Stimulated activated CD4-positive, alpha-beta T cell treated with anti-CD3 and anti-CD28 coated beads, TNF-alpha, amount 100 ng/mL, for 1 hour (primary cell): ENCODE results near the gene TRIM59.
A peak's percentile ranks its signal among the peaks of the same experiment; 100 is the strongest.
"Not testable (repeated sequence)": the region's sequence is repeated elsewhere in the genome, so short reads cannot be mapped to it uniquely, and the experiment has no call there.

Experiments
- DNase-seq, 3 donors: peaks; one replicate each; pipeline ENCODE4 v3.0.0-alpha.2; 2020; ENCODE audit warnings: low read depth in 3 of 3, low spot score in 1 of 3

Gene TRIM59

DNA sequence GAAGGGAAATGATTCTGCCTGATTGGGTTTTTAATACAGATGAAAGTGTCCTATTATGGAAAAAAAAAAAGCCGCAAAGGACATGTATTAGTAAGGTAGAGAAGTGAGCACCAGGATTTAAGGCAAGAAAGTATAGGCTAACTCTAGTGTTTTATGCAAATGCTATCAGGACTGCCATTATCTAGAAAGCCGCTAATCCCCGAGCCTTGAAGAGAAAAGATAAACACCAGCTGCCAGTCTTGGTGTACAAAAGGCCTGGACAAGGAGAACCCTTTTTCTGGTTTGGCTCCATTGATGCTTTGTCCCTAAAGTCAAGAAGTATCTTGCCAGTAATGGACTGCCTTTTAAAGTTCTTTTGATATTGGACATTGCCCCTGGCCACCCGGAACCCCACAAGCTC, 8.6 kb upstream of the TRIM59 start:
- no peak for DNase-seq

DNA sequence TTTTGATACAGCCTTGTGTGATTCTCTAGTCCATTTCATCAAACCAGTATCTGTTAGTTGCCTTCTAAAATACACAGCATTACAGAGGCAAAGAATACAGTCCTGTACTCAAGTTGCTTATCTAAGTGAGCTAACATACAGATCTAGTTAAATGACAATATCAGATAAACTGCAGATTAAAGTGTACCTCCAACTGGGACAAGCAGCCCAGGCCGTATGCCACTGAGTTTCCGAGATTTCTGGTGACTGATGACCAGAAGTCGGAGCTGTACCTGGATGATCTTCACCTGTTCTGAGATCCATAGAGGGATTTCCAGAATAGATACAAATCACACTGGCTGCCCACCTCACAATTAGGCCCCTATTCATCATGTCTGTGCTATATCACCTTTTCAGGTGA, 6.3 kb upstream of the TRIM59 start:
- DNase-seq: no peak

DNA sequence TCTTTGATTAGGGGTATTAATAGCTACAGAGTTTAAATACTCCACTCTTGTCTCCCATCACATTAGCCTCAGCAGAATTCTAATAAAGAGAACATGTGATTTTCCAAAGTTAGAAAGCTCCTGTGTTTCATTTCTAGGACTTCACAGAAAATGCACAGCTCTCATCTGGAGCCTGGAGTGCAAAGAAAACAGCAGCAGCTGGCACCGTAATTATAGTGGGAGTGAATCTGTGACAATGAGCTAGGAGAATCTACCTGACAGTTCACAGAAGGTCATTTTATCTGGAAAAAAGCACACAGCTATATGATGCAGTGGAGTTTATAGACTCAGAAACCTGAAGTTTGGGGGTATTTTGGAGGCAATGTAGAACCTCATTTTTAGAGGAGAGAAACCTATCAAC, 5.4 kb upstream of the TRIM59 start:
- DNase-seq: no peak

DNA sequence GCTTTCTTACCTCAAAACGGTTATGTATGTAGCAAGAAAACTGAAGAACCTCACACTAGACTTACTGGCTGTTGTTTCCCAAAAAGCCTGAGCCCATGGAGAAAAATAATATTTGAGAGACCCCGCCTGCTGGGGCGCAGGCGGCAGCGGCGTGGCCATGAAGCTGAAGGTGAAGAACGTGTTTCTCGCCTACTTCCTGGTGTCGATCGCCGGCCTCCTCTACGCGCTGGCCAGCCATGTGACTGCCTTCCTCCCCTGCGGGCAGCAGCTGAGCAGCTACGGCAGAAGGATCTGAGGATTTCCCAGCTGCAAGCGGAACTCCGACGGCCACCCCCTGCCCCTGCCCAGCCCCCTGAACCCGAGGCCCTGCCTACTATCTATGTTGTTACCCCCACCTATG, 2.7 kb upstream of the TRIM59 start:
- DNase-seq: not testable (repeated sequence)

DNA sequence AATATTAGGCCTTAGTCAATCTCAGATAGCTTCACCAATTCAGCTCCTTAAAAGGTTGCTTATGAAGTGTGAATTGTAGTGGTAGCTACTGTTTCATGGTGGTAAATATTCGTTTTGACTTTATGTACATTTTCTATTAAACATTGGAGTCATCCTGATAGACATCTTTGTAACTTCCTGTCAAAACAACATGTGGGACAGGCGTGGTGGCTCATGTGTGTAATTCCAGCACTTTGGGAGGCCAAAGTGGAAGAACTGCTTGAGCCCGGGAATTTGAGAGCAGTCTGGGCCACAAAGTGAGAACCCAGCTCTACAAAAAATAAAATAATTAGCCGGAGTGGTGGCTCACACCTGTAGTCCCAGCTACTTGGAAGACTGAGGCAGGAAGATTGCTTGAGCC, 2.0 kb upstream of the TRIM59 start:
- DNase-seq: no peak

DNA sequence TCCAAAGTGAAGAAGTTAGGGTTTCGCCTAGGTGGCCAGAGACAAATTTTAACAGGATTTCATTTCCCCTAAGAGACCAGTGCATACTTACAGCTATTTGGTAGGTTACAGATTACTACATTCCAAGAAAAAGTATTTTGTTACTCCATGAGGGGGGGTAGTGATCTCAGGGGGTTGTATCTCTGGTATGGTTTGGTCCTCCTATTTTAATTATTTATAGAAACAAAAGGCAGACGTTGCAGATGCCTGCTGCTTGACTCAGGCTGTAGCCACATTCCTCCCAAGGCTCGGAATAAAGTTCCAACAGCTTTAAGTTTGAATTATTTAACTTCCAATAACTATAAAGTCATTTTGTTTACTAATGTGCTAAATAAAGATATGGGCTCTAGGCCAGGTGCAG, 1.3 kb upstream of the TRIM59 start:
- no peak for DNase-seq

DNA sequence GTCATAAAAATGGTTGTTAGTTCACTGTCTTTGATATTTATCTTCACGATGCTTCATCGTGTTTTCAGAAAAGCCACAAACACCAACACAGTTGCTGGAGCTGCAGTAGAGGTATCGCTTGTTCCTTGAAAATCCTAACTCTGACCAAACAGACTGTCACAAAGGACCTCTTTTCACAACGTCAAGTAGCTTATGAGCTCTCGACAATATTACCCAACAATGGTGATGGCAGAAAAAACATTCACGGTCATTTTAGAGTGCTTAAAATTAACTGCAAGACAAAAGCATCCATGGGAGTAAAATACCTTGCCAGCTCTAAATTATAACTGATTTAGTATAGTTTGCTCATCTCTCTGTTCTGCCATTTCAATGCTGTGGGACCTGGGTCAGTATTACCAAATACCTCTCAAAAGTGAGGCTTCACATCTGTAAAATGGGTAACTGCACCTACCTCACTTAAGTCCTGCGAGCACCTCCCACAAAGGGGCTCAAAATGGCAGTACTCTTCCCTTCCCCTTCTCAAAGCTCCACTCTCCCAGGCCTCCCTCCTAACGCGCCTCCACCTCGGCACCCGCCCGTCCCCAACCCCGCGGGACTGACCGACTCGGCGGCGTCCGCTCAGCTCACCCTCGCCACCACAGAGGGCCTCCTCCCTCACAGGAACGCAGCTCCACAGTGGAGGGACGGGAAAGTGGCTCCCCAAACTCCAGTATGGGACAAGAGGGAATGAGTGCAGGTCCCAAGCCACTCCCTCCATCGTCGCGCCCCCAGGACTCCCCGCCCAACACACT, 546 bp downstream of the TRIM59 start:
- DNase-seq: no peak

DNA sequence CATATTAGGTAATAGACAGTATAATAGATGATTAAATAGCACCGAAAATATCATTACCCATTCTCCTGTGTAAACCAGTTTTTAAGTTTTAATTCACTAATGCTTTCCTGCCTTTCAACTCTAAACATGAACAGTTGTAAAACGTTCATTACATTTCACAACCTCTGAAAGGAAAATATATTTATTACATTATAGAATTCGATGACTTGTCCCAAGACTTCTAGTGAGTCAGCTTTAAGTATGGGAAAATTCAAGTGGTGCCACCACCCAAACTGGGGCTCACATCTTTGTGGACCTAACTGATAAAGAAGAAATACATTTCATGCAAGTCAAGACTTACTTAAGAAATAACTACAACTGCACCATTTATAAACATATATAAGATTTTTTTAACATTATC, 2.0 kb downstream of the TRIM59 start:
- no peak for DNase-seq

DNA sequence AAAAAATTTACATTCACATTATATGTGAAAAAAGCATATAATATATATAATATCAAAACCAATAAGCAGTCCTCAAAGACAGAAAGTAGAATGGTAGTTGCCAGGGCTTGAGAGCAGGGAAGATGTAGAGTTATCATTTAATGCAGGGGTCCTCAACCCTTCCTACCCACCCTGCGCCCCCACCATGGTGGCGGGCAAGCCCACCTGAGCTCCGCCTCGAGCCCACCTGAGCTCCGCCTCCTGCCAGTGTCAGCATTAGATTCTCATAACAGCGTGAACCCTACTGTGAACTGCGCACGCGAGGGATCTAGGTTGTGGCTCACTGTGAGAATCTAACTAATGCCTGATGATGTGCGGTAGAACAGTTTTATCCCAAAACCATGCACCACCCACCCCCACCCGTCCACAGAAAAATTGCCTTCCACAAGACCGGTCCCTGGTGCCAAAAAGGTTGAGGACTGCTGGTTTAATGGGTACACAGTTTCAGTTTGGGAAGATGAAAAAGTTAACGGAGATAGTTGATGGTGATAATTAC, 3.0 kb downstream of the TRIM59 start:
- DNase-seq: no peak

DNA sequence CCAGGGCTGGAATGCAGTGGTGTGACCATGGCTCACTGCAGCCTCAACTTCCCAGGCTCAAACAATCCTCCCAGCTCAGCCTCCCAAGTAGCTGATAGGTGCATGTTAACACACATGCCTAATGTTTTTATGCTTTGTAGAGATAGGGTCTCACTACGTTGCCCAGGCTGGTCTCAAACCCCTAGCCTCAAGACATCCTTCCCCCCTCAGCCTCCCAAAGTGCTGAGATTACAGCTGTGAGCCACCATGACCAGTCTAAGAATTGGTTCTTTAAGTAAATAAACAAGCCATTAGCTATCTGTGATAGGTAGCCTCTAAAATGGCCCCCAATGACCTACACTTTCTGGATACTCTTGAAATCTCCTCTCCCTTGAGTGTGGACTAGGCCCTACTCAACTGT, 3.7 kb downstream of the TRIM59 start:
- DNase-seq: no peak

DNA sequence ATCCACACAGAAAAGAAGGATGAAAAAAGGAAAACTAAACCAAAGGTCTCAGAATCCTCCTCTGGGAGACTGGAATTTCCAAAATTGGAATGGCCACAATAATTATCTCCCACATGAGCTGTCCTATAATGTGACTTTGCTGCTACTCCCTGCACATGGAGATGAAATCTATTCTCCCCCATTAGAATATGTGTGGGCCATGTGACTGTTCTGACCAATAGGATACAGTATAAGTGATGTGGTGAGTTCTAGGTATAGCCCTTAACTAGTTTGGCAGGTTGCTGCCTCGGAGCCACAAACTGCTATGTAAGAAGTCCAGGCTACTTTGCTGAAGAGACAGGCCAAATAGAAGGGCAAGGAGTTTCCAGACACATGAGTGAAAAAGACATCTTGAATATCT, 5.2 kb downstream of the TRIM59 start:
- no peak for DNase-seq

DNA sequence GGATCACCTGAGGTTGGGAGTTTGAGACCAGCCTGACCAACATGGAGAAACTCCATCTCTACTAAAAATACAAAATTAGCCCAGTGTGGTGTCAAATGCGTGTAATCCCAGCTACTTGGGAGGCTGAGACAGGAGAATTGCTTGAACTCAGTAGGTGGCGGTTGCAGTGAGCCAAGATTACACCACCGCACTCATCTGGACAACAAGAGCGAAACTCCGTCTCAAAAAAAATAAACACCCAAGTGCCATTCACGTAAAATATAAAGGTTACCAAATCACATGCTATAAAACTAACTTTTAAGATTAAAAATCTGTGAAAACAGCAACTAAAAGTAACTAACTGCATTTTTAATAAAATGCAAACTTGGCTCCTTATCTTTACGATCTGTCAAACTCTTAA, 8.9 kb downstream of the TRIM59 start:
- DNase-seq: no peak

DNA sequence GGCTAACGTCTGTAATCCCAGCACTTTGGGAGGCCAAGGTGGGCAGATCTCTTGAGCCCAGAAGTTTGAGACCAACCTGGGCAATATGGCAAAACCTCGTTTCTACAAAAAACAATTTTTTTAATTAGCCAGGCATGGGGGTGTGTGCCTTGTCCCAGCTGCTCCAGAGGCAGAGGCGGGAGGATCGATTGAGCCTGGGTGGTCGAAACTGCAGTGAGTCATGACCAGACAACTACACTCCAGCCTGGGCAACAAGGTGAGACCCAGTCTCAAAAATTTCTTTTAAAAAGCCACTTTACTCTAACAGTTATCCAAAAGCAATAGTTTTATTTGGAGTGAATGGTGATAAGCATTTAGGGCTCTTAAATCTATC, 12.5 kb downstream of the TRIM59 start:
- DNase-seq: no peak

DNA sequence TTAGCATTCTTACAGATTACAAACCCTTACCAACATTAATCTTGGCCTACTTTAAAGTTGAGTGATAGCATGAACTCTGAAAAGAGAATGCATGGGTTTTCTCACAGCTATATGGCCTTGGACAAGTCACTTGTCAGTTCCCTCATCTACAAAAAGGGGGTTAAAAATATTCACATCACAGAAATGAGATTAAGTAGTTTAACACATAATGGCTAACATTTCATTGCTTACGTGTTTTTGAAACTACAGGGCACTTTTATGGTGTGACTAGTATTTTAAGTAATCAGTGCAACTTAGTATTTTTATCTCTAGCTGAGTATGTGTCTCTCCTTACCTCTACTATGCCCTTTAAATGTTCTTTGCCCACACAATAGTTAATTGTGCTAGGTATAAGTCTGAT, 13.8 kb downstream of the TRIM59 start:
- no peak for DNase-seq

DNA sequence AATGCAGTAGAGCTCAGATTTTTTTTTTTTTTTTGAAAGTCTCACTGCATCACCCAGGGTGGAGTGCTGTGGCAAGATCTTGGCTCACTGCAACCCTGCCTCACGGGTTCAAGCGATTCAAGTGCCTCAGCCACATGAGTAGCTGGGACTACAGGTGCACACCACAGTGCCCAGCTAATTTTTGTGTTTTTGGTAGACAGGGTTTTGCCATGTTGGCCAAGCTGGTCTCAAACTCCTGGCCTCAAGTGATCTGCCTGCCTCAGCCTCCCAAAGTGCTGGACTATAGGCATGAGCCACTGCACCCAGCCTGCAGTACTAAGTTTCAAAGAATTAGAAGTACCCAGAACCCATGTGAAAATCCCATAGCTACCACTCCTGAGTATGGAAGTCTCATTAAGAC, 14.5 kb downstream of the TRIM59 start:
- no peak for DNase-seq

DNA sequence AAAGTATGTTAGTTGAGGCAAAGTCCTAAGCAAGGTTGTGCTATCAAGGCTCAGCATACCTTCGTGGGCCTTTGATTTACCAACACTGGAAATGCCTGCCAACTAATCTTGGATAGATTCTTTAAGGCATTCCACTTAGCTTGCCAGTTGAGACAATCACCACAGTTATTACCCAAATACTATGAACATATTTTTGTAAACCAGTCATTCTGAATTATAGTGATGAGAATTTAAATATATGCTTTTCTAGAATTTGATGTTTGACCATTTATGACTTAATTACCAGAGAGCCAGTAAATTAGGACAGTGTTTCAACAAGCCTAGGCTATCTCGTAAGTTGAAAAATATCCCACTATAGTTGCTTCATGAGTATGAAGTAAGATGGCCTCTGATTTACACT, 15.5 kb downstream of the TRIM59 start:
- no peak for DNase-seq

DNA sequence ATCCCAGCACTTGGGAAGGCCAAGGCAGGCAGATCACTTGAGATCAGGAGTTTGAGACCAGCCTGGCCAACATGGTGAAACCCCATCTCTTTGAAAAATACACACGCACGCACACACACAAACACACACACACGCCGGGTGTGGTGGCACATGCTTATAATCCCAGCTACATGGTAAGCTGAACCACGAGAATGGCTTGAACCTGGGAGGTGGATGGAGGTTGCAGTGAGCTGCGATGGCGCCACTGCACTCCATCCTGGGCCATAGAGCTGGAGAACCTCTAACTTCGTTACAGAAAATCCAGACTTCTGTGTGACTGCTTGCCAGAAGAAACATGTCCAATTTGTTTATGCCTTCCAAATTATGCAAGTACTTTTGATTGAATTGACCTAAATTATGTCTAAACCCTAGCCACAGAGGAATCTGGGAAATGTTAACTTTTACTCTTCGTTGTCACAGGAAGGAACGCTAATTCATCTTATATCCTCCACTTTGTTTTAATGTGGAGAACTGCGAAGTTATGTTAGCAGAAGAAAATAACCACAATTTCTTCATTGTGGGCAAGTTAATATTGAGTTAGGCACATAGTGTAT, 21.7 kb downstream of the TRIM59 start:
- DNase-seq: no peak

DNA sequence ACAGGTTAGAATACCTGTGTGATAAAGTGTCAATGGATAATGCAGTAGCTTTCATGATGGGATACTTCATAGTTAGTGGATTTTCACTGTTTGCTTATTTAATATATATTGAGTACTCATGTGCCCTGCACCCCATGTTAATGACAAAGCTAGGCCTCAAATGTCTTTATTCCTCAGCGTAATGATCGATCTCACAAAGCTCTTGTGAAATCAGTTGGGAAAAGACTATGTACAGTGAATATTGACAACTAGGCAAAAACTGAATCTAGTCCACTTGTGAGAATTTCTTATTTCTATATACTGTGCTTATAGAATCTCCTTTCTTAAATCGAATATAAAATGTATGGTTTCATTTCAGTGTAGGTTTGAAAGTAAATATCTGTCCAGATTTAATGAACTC, 32.3 kb downstream of the TRIM59 start:
- no peak for DNase-seq

DNA sequence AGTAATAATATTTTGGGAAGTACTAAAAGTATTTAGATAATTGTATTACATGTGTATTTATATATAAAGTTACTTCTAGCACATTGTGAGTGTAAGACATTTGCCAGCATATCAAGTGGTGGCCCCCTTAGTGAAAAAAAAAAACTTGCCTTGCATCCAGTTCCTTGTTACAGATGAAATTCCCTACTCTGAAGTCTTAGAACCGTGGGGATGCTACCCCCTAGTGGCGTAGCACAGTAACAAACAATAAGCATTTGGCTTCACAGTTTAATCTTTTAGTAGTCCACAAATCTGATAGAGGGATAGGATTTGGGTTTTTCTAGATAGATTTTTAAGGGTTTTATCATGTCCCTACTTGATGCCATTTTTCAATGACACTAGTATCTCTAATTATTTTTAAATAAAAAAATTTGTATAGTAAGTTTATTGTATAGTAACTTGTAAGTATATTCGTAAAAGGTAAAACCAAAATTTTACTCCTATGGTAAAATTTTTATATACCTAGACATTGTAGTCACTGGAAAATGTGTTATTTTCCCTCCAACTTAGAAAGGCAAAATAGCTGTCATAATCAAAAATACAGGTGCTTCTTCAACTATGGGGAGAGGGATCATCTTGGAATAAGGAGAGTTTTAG, 35.9 kb downstream of the TRIM59 start:
- peak; percentile 32 to 41 (median 34) for DNase-seq

DNA sequence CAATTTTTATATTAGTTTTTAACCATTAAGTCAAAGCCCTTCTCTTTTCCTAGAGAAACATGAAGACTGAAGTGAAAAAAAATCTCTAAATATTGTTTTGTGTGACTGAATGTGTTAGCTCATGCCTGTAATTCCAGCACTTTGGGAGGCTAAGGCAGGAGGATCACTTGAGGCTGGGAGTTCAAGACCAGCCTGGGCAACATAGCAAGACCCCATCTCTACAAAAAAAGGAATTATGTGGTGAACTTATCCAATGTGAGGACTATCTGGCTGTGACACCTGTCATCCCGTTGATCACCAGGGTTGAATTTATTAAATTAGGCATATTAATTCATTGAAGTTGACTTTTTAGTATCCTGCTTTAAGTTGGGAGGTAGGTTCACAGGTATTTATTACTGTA, 37.1 kb downstream of the TRIM59 start:
- DNase-seq: no peak

DNA sequence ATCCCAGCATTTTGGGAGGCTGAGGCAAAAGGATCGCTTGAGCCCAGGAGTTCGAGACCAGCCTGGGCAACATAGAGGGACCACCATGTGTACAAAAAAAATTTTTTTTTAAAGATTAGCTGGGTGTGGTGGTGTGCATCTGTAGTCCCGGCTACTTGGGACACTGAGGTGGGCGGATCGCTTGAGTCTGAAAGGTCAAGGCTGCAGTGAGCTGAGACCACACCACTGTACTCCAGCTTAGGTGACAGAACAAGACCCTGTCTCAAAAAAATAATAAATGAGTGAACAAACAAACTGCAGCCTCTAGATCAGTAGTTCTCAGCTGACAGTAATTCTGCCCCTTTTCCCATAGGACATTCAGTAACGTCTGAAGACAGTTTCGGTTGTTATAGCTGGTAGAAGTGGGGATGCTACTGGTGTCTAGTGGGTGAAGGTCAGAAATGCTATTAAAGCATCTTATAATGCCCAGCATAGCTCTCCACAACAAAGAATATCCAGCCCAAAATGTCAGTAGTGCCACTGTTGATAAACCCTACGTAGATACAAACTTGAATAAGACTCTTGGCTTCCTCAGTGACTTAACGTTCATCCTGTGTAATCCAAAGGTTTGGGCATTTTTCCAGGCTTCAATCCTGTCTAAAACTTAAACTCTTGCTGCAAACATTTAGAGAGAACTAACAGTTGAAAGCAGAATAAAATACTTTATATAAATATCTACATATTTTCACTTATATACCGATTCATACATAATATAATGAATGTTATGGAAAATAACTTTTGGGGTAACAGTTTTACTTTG, 39.6 kb downstream of the TRIM59 start:
- no peak for DNase-seq
